WTC11 (cell line): ENCODE measurements around the gene IZUMO4. TPM values are rescaled to one million over a fixed set of nuclear protein-coding genes. Genes with fewer than 3 reads are reported as not detected.

Source experiments
- AFF4 ChIP-seq: sonication (generic); formaldehyde crosslinking; IDR thresholded peaks from 2 replicates; pipeline ENCODE4 v1.8.1; 2023; ENCODE audit warnings: mild to moderate bottlenecking, missing genetic modification reagents, borderline replicate concordance
- total RNA-seq: library from RNA; stranded (reverse); gene quantifications from 3 replicates; pipeline ENCODE4 v1.2.3, GENCODE V29; 2021

IZUMO4 gene
- total RNA-seq, 1 experiment from 2014 or later: 1.9 TPM

GRCh38 chr19:2148482-2149135 is 51.9 kb downstream of the IZUMO4 start (continued):
- TF ChIP-seq AFF4 (CRISPR knock-in tag): no peak

Other genes starting within 250 kb of the IZUMO4 start
- gene REXO1, start 248.4 kb upstream of the IZUMO4 start, total RNA-seq: 48.9 to 61.1 TPM (median 50.1 TPM) in 3 replicates
- gene KLF16, start 233.3 kb upstream of the IZUMO4 start, total RNA-seq: 54.4 to 64.0 TPM (median 55.4 TPM) in 3 replicates
- gene ABHD17A, start 211.4 kb upstream of the IZUMO4 start, total RNA-seq: 55.0 to 60.7 TPM (median 57.3 TPM) in 3 replicates
- gene ADAT3, start 191.5 kb upstream of the IZUMO4 start, total RNA-seq: 15.0 to 20.3 TPM (median 15.9 TPM) in 3 replicates
- gene SCAMP4, start 191.5 kb upstream of the IZUMO4 start, total RNA-seq: 81.3 to 86.1 TPM (median 86.1 TPM) in 3 replicates
- gene CSNK1G2, start 155.7 kb upstream of the IZUMO4 start, total RNA-seq: 102 to 126 TPM (median 107 TPM) in 3 replicates
- 106 to 148 TPM (median 145 TPM) in 3 replicates for gene BTBD2, start 81.2 kb upstream of the IZUMO4 start, total RNA-seq
- gene MKNK2, start 45.7 kb upstream of the IZUMO4 start, total RNA-seq: 150 to 165 TPM (median 163 TPM) in 3 replicates
- 8.1 to 9.8 TPM (median 9.6 TPM) in 3 replicates for gene MOB3A, start 589 bp upstream of the IZUMO4 start, total RNA-seq
- gene AP3D1, start 54.7 kb downstream of the IZUMO4 start, total RNA-seq: 160 to 190 TPM (median 163 TPM) in 3 replicates
- gene DOT1L, start 67.0 kb downstream of the IZUMO4 start, total RNA-seq: 99.2 to 111 TPM (median 103 TPM) in 3 replicates
- 164 to 189 TPM (median 167 TPM) in 3 replicates for gene PLEKHJ1, start 139.4 kb downstream of the IZUMO4 start, total RNA-seq
- 167 to 184 TPM (median 169 TPM) in 3 replicates for gene SF3A2, start 139.9 kb downstream of the IZUMO4 start, total RNA-seq
- gene AMH, start 152.4 kb downstream of the IZUMO4 start, total RNA-seq: 4.7 to 11.2 TPM (median 5.2 TPM) in 3 replicates
- 0.33 to 1.4 TPM (median 0.73 TPM) in 3 replicates for gene JSRP1, start 159.5 kb downstream of the IZUMO4 start, total RNA-seq
- not detected in 3 replicates for gene PEAK3, start 185.3 kb downstream of the IZUMO4 start, total RNA-seq
- gene LINGO3, start 211.2 kb downstream of the IZUMO4 start, total RNA-seq: 2.0 to 2.9 TPM (median 2.8 TPM) in 3 replicates
- 245 to 250 TPM (median 248 TPM) in 3 replicates for gene LSM7, start 231.7 kb downstream of the IZUMO4 start, total RNA-seq
- gene SPPL2B, start 231.8 kb downstream of the IZUMO4 start, total RNA-seq: 94.6 to 117 TPM (median 95.8 TPM) in 3 replicates